ENCODE results near the gene PAQR6.

PAQR6 gene

DNA sequence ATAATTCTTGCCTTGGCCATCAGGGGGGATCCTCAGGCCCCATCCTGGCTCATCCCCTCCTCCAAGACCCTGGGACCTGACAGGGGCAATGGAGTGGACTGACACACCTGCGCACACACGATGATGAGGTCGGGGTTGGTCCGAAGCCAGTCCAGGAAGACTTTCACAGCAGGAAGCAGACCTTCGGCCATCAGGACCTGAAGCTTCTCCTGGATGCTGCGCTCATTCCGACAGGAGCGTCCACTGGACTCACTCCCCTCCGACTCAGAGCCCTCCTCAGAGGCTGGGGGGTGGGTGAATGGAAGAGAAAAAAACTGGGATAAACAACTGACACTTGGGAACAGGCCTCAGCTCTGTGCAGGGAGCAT lies 15.4 kb upstream of the PAQR6 start:
- DNase-seq (ENCODE audit: low read depth in 2 of 2) = no peak

DNA sequence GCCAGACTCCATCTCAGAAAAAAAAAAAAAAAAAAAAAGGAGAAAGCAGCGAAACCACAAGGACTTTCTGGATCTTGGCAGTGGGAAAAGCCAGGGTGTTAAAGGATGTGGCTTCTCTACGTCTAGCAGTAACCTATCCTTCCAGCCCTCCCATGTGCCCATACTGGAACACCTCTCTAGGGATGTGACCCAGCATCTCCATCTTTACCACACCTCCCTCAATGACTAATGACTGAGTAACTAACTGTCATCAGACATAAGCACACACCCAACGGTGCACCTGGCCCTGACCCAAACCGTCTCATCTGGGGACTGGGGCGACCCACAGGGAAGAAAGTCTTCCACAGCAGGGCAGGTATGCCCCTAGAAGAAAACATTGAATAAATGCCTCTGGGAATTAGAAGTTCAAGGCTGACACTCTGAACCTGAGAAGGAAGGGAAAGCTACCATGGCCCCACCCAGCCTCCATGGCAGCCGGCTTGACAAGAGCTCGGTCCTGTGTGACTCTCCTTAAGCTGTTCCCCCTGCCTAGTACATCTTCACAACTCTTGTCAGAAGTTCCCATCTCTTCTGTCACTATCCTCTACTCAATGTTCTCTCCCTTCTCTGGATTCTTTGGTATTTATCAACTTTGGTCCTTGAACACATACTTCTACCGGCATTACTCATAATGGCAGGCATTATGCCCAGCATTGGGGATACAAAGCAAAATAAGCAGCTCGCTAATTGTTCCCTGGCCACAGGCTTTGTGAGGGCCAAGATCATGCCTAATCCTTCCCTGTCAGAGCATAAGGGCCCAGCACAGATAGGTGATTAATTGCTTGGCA lies 14.8 kb upstream of the PAQR6 start:
- peak; percentile 21 to 35 for DNase-seq (ENCODE audit: low read depth in 2 of 2)

DNA sequence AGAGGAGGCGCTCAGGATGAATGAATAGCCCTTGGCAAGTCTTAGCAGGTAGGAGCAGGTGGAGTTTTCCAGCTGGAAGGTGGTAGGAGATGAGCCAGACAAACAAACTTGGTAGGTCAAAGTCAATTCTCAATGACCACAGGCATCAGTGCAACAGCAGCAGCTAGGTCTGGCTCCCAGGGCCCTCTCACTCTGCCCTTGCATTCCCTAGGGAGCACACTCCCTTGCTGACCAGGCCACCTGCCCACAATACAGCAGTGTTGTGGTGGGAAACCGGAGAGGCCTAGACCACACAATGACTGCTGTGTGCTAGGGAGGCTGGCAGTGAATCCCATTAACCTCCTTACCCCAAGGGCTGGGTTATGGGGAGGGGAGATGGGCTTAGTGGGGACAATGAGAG lies 13.0 kb upstream of the PAQR6 start:
- no peak for DNase-seq (ENCODE audit: low read depth in 2 of 2)

DNA sequence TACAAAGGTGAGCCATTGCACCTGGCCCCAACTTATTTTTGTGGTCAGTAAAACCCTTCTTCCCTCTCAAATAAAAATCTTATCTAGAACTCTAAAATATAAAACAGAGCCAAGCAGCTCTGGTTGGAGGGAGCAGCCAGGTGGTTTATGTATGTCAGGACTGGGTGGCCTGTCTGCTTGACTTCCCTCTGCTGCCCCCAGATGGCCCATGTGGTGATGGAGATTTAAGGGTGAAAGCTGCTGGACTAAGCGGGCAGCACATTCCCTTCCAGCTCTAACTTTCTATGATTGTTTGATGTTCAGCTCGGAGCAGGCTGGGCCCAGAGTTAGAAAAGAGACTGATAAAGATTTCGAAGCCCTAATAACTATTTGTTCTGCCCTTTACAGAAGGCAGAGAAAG lies 11.9 kb upstream of the PAQR6 start:
- no peak for DNase-seq (ENCODE audit: low read depth in 2 of 2)

DNA sequence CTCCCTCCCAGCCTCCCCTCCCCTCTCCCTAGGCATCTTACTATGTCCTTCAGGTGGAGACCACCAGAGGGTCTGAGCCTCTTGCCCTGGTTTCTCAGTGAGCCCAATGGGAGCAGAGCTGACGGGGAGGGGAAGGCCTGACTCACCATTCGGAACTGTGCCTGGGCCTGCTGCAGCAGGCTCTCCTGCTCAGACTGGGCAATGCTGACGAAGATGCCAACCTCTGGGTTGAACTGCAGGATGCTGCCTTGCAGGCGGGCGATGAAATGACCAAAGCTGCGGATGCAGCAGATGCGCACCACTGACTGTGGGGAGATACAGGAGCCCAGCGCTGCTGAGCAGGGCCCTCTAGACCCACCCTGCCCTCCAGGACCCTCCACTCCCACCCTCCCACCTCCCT lies 11.0 kb upstream of the PAQR6 start:
- no peak for DNase-seq (ENCODE audit: low read depth in 2 of 2)

DNA sequence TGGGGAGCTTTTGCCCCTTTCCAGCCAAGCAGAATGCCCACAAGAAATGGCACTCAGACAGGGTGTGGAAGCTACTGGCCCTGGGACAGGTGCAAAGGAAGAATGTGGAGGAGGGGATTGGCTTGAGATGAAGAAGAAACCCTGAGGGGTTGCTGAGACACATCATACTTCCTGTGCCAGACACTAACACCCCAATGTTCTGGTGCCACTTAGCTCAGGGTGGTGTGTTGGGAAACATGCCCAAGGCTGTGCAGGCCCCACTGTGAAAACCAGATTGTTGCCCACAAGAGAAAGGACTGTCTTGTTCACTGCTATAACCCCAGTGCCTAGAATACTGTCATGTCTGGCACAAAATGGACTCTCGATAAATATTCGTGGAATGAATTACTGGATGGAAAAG lies 9.9 kb upstream of the PAQR6 start:
- DNase-seq (ENCODE audit: low read depth in 2 of 2) = no peak

DNA sequence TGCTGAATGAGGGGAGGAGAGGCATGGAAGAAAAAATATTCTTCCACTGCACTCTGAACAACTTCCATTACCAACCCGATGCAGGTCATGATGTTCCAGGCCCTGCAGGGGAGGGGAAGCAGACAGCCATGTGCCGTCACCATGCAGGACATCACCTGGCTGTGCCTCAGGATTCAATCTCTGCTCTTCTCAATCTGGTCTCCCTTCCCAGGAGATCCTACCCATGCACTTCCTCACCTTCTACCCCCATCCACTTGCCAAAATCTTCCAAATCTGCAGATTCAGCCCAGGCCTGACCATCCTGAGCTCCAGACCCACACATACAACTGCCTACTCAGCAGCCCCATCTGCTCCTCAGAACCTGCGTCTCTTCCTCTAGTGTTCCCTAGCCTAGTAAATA lies 5.8 kb upstream of the PAQR6 start:
- no peak for DNase-seq (ENCODE audit: low read depth in 2 of 2)

DNA sequence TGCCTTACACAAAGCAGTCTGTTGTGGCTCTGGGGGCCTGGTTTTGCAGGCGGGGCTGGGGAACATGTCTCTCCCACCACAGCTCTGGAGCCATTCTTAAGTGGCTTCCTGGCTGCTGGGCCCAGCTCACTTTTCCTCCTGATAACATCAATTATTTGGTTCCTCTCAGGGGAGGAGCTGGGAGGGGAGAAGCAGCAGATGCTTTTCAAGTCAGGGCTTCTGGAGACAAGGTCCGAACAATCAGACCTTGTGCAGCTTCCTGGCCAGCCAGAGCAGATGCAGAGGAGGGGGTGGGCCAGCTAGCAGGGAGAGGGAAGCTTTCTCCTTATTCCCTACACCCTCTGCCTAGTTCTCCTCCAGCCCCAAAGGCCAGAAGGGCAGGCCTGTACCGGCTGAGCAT lies 3.7 kb upstream of the PAQR6 start:
- no peak for DNase-seq (ENCODE audit: low read depth in 2 of 2)

DNA sequence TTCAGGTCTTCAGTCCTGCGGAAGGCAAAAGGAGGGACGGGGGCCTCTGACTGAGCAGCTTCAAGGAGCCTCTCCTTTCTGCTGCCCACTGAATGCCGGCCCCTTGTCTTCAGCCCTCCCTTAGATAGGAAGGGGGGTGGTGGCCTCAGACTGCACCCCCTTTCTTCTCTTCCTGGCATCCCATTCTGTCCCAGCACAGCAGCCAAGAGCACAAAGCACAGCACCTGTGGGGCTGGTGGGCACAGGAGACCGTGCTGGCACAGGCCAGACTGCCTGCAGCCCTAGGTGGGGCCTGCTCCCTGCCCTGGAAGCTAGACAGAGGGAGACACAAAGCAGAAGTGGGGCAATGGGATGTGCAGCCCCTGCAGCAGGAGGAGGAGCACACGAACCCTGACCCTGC lies 1.7 kb upstream of the PAQR6 start:
- no peak for DNase-seq (ENCODE audit: low read depth in 2 of 2)

DNA sequence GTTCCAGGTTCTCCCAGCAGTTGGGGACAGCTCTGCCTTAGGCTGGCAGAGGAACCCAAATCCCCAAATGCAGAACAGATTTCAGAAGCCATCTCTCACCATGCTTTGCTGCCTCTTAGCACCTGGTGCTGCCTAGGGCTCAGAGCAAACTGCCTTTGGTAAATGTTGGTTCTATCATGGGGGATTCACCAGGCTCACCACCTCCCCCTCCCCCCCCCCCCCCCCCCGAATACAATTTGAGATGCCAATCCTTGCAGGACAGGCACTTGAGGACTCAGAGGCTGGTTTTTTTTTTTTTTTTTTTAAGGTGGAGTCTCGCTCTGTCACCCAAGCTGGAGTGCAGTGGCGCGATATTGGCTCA lies 447 bp upstream of the PAQR6 start:
- no peak for DNase-seq (ENCODE audit: low read depth in 2 of 2)

DNA sequence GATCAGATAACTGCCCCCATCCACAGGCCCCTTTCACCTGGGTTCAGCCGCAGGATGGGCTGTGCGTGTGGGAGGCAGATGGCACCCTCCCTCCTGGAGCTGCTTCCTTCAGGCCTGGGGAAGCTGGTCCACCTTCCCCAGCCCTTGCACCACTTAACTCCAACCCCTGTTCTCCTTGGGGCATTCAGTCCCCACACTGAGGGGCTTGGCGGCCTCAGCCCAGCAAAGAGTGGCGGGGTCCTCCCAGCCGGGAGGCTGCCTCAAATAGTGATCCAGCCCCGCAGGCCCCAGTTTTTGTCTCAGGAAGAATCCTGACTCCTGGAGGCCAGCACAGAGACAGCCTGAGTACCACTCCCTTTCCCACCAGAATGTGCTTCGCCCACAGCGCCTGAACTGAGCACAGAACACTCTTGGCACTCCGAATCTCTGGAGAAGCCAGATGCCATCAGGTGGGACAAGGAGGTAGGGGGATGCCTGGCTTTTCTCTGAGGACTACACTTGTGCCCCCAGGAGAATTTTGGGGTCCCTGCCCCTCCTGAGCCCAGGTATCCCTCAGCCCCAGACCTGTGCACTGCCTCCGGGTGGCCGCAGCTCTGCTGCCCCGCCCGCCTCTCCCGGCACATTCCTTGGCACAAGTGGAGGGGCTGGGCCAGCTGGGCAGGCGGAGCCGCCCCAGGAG lies 936 bp downstream of the PAQR6 start:
- no peak for DNase-seq (ENCODE audit: low read depth in 2 of 2)

DNA sequence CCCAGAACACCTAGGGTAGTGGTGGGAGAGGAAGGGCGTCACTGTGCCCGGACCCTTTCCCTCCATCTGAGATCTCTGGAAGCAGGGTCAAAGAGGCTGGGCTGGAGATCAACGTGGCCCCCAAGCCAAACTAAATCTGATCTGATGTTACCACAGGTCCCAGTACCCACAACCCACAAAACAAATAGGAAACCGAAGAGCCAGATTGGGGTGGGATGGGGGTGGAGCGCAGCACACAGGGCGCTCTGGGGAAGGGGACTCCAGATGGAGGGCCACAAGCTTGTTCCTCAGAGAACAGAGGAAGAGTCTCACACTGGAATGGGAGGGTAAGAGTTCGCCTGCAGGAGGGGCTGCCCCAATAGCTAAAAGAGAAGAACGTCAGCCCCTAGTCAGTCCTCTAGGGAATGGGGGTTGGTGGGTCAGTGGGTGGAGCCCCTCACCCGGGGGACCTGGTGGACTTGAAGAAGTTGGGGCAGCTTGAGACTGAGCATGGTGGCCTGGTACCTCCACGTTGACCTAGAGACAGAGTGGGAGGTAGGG lies 1.5 kb downstream of the PAQR6 start:
- no peak for DNase-seq (ENCODE audit: low read depth in 2 of 2)

DNA sequence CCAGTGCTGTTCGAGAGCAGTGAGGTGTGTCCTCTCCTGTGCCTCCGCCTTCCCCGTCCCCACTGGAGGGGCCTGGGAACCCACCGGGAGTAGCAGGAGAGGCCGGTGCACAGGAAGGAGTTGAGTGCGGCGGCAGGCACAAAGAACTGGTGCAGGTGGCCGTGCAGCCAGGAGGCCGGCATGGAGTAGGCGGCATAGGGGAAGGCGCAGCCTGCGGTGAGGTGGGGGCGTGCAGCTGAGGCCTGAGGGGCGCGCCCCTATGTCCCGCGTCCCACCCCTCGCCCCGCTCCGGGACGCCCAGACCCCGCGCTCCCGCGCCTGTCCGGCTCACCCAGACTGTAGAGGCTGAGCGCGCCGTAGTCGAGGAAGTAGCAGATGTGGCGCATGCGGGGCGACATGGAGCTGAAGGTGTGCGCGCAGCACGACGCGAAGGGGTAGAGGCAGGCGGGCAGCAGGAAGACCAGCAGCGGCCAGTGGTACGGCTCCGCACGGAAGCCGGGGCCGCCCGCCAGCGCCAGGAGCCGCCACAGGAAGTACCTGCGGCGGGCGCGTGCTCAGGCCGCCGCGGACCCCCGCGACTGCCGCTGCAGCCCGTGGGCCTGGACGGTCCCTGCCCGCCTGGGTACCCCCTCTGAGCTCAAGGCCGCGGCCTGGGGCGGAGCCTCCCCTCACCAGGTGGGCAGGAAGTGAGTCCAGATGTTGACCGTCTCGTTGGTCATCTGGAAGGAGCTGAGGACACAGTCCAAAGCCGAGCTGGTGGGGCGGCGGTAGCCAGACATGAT lies 2.2 kb downstream of the PAQR6 start:
- no peak for DNase-seq (ENCODE audit: low read depth in 2 of 2)

DNA sequence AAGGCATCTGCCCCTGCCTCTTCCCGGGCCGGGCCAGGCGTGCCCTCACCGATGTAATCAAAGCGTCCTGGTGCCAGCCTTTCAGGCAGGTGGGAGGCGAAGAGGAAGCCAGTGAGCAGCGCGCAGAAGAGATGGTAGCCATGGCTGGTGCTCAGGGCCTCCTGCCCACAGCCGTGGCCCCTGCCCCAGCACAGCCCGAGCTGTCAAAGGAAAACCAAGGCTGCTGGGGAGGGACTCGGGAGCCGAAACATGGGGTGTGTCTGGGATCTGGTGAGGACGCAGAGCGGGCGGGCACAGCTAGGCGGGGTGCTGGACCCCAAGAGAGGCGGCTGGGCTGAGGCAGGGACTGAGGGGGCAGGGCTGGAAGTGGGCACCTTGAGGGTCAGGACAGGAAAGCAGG lies 3.1 kb downstream of the PAQR6 start:
- DNase-seq (ENCODE audit: low read depth in 2 of 2) = no peak

DNA sequence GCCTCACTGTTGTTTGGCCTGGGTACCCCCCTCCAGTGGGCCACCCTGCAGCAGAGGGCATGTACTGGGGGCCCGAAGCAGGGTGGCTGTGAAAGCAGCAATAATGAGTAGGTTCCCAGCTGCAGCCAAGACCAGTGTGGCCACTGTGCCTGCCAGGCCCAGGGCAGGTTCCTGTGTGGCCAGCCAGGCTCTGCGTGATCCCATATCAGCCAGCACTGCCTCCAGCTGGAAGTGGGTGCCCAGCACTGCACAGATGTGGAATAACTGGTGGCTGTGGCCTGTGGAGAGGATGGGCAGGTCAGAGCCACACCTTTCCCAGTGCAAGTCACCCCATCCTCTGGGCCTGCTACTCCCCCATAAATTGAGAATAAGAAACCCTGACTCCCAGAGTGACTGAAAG lies 3.7 kb downstream of the PAQR6 start:
- DNase-seq (ENCODE audit: low read depth in 2 of 2) = no peak

DNA sequence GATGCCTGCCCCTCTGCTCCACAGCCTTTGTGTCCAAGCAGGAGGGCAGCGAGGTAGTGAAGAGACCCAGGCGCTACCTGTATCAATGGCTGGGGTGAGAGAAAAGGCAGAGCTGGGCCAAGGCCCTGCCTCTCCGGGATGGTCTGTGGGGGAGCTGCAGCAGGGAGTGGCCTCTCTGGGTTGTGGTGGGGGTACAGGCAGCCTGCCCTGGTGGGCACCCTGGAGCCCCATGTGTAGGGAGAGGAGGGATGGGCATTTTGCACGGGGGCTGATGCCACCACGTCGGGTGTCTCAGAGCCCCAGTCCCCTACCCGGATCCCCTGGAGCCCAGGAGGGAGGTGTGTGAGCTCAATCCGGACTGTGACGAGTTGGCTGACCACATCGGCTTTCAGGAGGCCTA lies 5.1 kb downstream of the PAQR6 start:
- DNase-seq (ENCODE audit: low read depth in 2 of 2) = no peak

DNA sequence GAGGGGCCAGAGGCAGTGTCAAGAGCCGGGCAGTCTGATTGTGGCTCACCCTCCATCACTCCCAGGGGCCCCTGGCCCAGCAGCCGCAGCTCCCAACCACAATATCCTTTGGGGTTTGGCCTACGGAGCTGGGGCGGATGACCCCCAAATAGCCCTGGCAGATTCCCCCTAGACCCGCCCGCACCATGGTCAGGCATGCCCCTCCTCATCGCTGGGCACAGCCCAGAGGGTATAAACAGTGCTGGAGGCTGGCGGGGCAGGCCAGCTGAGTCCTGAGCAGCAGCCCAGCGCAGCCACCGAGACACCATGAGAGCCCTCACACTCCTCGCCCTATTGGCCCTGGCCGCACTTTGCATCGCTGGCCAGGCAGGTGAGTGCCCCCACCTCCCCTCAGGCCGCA lies 5.9 kb downstream of the PAQR6 start, which contains the start of gene BGLAP:
TSS of gene BGLAP (plus strand) at position 259 of the 400 bp plus-strand sequence. CDS start at position 307, 48 bp downstream.
- DNase-seq (ENCODE audit: low read depth in 2 of 2) = no peak

DNA sequence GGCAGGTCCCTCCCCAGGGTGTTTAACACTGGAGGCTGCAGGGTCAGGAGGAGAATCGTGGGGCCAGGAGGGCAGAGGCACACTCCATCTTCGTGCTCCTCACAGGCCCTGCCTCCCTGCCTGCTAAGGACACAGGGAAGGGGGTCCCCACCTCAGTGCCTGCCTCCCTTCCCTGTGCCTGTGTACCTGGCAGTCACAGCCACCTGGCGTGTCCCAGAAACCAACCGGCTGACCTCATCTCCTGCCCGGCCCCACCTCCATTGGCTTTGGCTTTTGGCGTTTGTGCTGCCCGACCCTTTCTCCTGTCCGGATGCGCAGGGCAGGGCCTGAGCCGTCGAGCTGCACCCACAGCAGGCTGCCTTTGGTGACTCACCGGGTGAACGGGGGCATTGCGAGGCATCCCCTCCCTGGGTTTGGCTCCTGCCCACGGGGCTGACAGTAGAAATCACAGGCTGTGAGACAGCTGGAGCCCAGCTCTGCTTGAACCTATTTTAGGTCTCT lies 6.5 kb downstream of the PAQR6 start:
- DNase-seq (ENCODE audit: low read depth in 2 of 2) = no peak

DNA sequence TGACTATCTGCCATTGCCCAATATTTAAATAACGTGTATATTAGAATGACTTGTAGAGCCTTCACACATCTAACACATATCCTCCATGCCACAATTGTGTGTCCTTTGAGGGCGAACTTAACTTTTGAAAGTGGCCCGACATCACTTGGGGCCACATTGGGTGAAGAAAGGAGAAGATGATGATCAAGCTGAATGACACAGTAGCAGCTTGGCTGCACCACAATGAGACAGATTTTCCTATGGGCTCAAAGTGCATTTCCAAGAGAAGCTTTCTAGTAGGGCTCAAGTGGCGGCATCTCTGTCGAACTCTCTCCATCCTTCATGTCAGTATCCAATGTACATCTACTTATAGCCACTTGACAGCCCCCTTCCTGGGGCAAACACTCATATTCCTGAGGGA lies 9.6 kb downstream of the PAQR6 start:
- DNase-seq (ENCODE audit: low read depth in 2 of 2) = no peak

DNA sequence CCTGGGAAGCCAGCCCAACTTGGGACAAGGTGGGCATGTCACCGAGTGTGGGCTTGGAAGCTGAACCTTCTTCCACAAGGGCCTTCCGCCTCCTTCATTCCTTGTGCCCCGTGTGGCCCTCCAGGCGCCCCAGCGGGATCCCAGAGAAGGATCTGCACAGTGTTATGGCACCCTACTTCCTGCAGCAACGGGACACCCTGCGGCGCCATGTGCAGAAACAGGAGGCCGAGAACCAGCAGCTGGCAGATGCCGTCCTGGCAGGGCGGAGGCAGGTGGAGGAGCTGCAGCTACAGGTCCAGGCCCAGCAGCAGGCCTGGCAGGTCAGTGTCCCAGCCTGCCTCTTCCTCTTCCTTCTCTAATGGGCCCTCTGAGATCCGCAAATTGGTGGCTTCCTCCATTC lies 11.7 kb downstream of the PAQR6 start:
- no peak for DNase-seq (ENCODE audit: low read depth in 2 of 2)

DNA sequence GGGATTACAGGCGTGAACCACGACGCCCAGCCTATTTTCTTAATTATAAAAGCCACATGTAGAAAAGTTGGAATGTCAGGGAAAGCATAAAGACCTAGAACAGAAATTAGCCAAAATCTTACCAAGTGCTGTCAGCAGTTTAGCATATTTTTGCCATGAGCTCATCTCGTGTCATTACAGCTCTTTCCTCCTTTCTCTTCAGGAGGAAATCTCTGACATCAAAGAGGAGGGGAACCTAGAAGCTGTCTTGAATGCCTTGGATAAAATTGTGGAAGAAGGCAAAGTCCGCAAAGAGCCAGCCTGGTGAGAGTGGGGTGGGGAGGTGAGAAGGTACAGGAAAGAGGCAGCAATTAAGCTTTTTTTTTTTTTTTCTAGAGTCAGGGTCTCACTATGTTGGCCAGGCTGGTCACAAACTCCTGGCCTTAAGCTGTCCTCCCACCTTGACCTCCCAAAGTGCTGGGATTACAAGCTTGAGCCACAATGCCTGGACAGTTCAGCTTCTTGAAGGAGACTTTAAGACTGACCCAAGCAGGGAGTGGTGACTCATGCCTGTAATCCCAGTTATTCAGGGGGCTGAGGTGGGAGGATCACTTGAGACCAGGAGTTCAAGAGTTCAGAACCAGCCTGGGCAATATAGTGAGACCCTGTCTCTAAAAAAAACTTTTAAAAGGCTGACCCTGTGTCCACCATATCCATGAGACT lies 14.3 kb downstream of the PAQR6 start:
- DNase-seq (ENCODE audit: low read depth in 2 of 2) = peak; percentile 68
